H1 (cell line): ENCODE measurements around the gene FAM83B. TPM values are rescaled to one million over a fixed set of nuclear protein-coding genes. Genes with fewer than 3 reads are reported as not detected.

ENCODE experiments used
- CTCF ChIA-PET: fragments of 300-600 bp; sonication (Branson Sonifier 250); formaldehyde crosslinking; loops from one replicate; lab custom pipeline; 2021; ENCODE audit not compliant: partially characterized antibody; lab: Charles Lee
- POLR2A ChIA-PET: fragments of 300-600 bp; sonication (Branson Sonifier 250); formaldehyde crosslinking; loops from one replicate; lab custom pipeline; 2021; ENCODE audit warnings: inconsistent platforms; ENCODE audit not compliant: partially characterized antibody; lab: Charles Lee
- DNase-seq, 2 experiments: peaks; one replicate each; pipeline versions ENCODE4 v3.0.0 to v3.0.0-alpha.2; 2010 to 2022; ENCODE audit warnings: low spot score in 2 of 2, low read depth in 1 of 2, mixed read lengths in 1 of 2
- FAIRE-seq: peaks from 2 replicates; lab custom pipeline; 2011; peaks lifted over from hg19 to GRCh38; lab: Jason Lieb, UNC
- H2AFZ ChIP-seq: 2 replicates; pipeline ENCODE4 v1.8.1; 2012; ENCODE audit warnings: low read length, inconsistent platforms
- H2AK5ac ChIP-seq: 2 replicates; pipeline ENCODE4 v1.6.1; 2013; ENCODE audit warnings: low read depth, low read length
- H2BK120ac ChIP-seq: replicated peaks from 2 replicates; pipeline ENCODE3; 2013; ENCODE audit warnings: low read depth, low read length, inconsistent platforms
- H2BK12ac ChIP-seq: 2 replicates; pipeline ENCODE4 v1.6.1; 2013; ENCODE audit warnings: low read depth, low read length
- H2BK15ac ChIP-seq: 2 replicates; pipeline ENCODE4 v1.6.1; 2013; ENCODE audit warnings: low read length
- H2BK20ac ChIP-seq: 2 replicates; pipeline ENCODE4 v1.6.1; 2013; ENCODE audit warnings: low read length
- H2BK5ac ChIP-seq: 2 replicates; pipeline ENCODE4 v1.6.1; 2013; ENCODE audit warnings: low read depth, low read length
- H3K14ac ChIP-seq: 2 replicates; pipeline ENCODE4 v1.6.1; 2013; ENCODE audit warnings: inconsistent platforms; ENCODE audit not compliant: insufficient read length
- H3K18ac ChIP-seq: 2 replicates; pipeline ENCODE4 v1.6.1; 2013; ENCODE audit warnings: low read length; ENCODE audit errors: extremely low read depth
- H3K23ac ChIP-seq: 2 replicates; pipeline ENCODE4 v1.6.1; 2013; ENCODE audit warnings: inconsistent platforms; ENCODE audit not compliant: insufficient read length
- H3K23me2 ChIP-seq: 2 replicates; pipeline ENCODE4 v1.6.1; 2013; ENCODE audit warnings: low read depth, low read length
- H3K27ac ChIP-seq: 2 replicates; pipeline ENCODE4 v1.6.1; 2011; ENCODE audit warnings: low read depth, low read length, inconsistent platforms
- H3K27me3 ChIP-seq, 4 experiments: replicated peaks in 1 of 4; 1 replicate in 1 of 4; 2 replicates in 3 of 4; pipeline versions ENCODE4 v1.6.1 to v1.8.1; 2011 to 2013; ENCODE audit warnings: low read length in 3 of 4, mild to moderate bottlenecking in 3 of 4, inconsistent platforms in 2 of 4, mixed read lengths in 2 of 4, moderate library complexity in 1 of 4; ENCODE audit not compliant: control insufficient read depth in 3 of 4, insufficient read depth in 3 of 4; ENCODE audit errors: extremely low read depth in 1 of 4
- H3K36me3 ChIP-seq, 4 experiments: 2 replicates each; pipeline versions ENCODE4 v1.6.1 to v1.8.1; 2011 to 2013; ENCODE audit warnings: mild to moderate bottlenecking in 4 of 4, low read length in 3 of 4, moderate library complexity in 2 of 4, control low read depth in 1 of 4, inconsistent platforms in 1 of 4; ENCODE audit not compliant: insufficient read depth in 4 of 4, control insufficient read depth in 2 of 4
- H3K4ac ChIP-seq: replicated peaks from 2 replicates; pipeline ENCODE3; 2013; ENCODE audit warnings: low read length, low read depth, mixed read lengths, inconsistent platforms; ENCODE audit not compliant: insufficient read length
- H3K4me1 ChIP-seq, 4 experiments: replicated peaks in 1 of 4; 1 replicate in 1 of 4; 2 replicates in 3 of 4; pipeline versions ENCODE4 v1.6.1 to v1.8.1; 2011 to 2013; ENCODE audit warnings: low read length in 3 of 4, inconsistent platforms in 2 of 4, mixed read lengths in 1 of 4; ENCODE audit not compliant: insufficient read depth in 4 of 4, control insufficient read depth in 3 of 4
- H3K4me2 ChIP-seq, 2 experiments: 2 replicates each; pipeline versions ENCODE4 v1.6.1 to v1.8.1; 2011 to 2013; ENCODE audit warnings: low read depth in 2 of 2, low read length in 2 of 2, control low read depth in 1 of 2, inconsistent platforms in 1 of 2, mild to moderate bottlenecking in 1 of 2; ENCODE audit not compliant: insufficient read depth in 1 of 2
- H3K4me3 ChIP-seq, 4 experiments: fragments of 200-600, 300-600 bp in 1 of 4; sonication (generic), shearing (Covaris generic), sonication (Bioruptor Twin) in 1 of 4; 2 replicates each; pipeline versions ENCODE4 v1.5.1 to v1.8.1; 2011 to 2016; ENCODE audit warnings: low read length in 4 of 4, low read depth in 3 of 4, control low read depth in 2 of 4, inconsistent platforms in 2 of 4, mild to moderate bottlenecking in 2 of 4, mixed read lengths in 1 of 4, moderate library complexity in 1 of 4; ENCODE audit not compliant: insufficient read depth in 2 of 4; ENCODE audit errors: extremely low read depth in 1 of 4
- H3K56ac ChIP-seq: replicated peaks from 2 replicates; pipeline ENCODE3; 2013; ENCODE audit warnings: low read depth, mild to moderate bottlenecking, mixed read lengths, low read length, inconsistent platforms; ENCODE audit not compliant: insufficient read length
- H3K79me1 ChIP-seq: 2 replicates; pipeline ENCODE4 v1.6.1; 2013; ENCODE audit warnings: low read depth, low read length, control low read depth
- H3K79me2 ChIP-seq, 2 experiments: 2 replicates each; pipeline versions ENCODE4 v1.6.1 to v1.8.1; 2012 to 2013; ENCODE audit warnings: low read length in 2 of 2, mild to moderate bottlenecking in 2 of 2, inconsistent platforms in 1 of 2; ENCODE audit not compliant: insufficient read depth in 2 of 2, control insufficient read depth in 1 of 2
- H3K9ac ChIP-seq, 4 experiments: replicated peaks in 1 of 4; 1 replicate in 1 of 4; 2 replicates in 3 of 4; pipeline versions ENCODE4 v1.6.1 to v1.8.1; 2011 to 2013; ENCODE audit warnings: low read depth in 3 of 4, low read length in 3 of 4, control low read depth in 2 of 4, mild to moderate bottlenecking in 2 of 4, moderate library complexity in 2 of 4, inconsistent platforms in 1 of 4; ENCODE audit errors: extremely low read depth in 1 of 4
- H3K9me3 ChIP-seq, 2 experiments: 2 replicates each; pipeline versions ENCODE4 v1.6.1 to v1.8.1; 2012 to 2013; ENCODE audit warnings: mild to moderate bottlenecking in 2 of 2, moderate library complexity in 2 of 2, control low read depth in 1 of 2, inconsistent platforms in 1 of 2, low read depth in 1 of 2, low read length in 1 of 2, mixed read lengths in 1 of 2; ENCODE audit not compliant: insufficient read depth in 2 of 2
- H4K20me1 ChIP-seq, 2 experiments: replicated peaks in 1 of 2; 2 replicates each; pipeline versions ENCODE3 to v1.8.1; 2011 to 2013; ENCODE audit warnings: inconsistent platforms in 2 of 2, low read length in 2 of 2, mild to moderate bottlenecking in 1 of 2; ENCODE audit not compliant: insufficient read depth in 2 of 2, control insufficient read depth in 1 of 2
- H4K5ac ChIP-seq: 2 replicates; pipeline ENCODE4 v1.6.1; 2013; ENCODE audit warnings: low read length, low read depth, mixed read lengths, inconsistent platforms; ENCODE audit not compliant: insufficient read length
- H4K8ac ChIP-seq: 2 replicates; pipeline ENCODE4 v1.8.0; 2013; ENCODE audit warnings: mild to moderate bottlenecking, moderate library complexity, low read length, inconsistent platforms; ENCODE audit not compliant: insufficient read depth; ENCODE audit errors: extremely low read depth
- H4K91ac ChIP-seq: replicated peaks from 2 replicates; pipeline ENCODE3; 2013; ENCODE audit warnings: low read length, mixed read lengths, inconsistent platforms; ENCODE audit not compliant: insufficient read length
- BCL11A ChIP-seq, 2 experiments: IDR thresholded peaks; one replicate each; pipeline ENCODE4 v1.6.1; 2011; ENCODE audit warnings: low read depth in 2 of 2, low read length in 2 of 2, mild to moderate bottlenecking in 2 of 2
- CBX8 ChIP-seq: fragments of 300-800, 300-1000 bp; sonication (generic); IDR thresholded peaks from 2 replicates; pipeline ENCODE4 v1.7.1; 2016; ENCODE audit warnings: low read depth, low read length, borderline replicate concordance
- CREB1 ChIP-seq: IDR thresholded peaks from 2 replicates; pipeline ENCODE4 v1.6.1; 2012; ENCODE audit warnings: inconsistent platforms
- CTBP2 ChIP-seq: IDR thresholded peaks from 2 replicates; pipeline ENCODE4 v1.7.0; 2011; ENCODE audit warnings: borderline replicate concordance, mild to moderate bottlenecking, moderate library complexity, mixed read lengths, low read length; ENCODE audit not compliant: insufficient read depth, insufficient read length
- E2F6 ChIP-seq: IDR thresholded peaks from 2 replicates; pipeline ENCODE4 v1.6.1; 2012; ENCODE audit warnings: inconsistent platforms
- KDM1A ChIP-seq: fragments of 200-600, 300-600 bp; sonication (generic); IDR thresholded peaks from 2 replicates; pipeline ENCODE4 v1.7.1; 2016; ENCODE audit warnings: mild to moderate bottlenecking, low read length, borderline replicate concordance
- NANOG ChIP-seq: IDR thresholded peaks from 2 replicates; pipeline ENCODE4 v1.6.1; 2011; ENCODE audit warnings: low read length, low read depth, mild to moderate bottlenecking, inconsistent platforms; ENCODE audit not compliant: insufficient read depth, poor library complexity, severe bottlenecking
- RNF2 ChIP-seq: fragments of 200-900, 300-1000 bp; sonication (generic); IDR thresholded peaks from 2 replicates; pipeline ENCODE4 v1.7.1; 2016; ENCODE audit warnings: borderline replicate concordance, low read depth, mild to moderate bottlenecking, antibody characterized with exemption, low read length; ENCODE audit not compliant: poor library complexity, severe bottlenecking; ENCODE audit errors: missing control alignments
- RXRA ChIP-seq: IDR thresholded peaks from 2 replicates; pipeline ENCODE4 v1.6.1; 2011; ENCODE audit warnings: low read depth, mild to moderate bottlenecking, low read length, moderate library complexity; ENCODE audit not compliant: insufficient read depth
- SP4 ChIP-seq: IDR thresholded peaks from 2 replicates; pipeline ENCODE4 v1.6.1; 2012; ENCODE audit warnings: low read length, inconsistent platforms
- SUZ12 ChIP-seq: fragments of 200-600 bp; sonication (generic); IDR thresholded peaks from 2 replicates; pipeline ENCODE4 v1.6.1; 2012; ENCODE audit warnings: mild to moderate bottlenecking, inconsistent platforms, low read length, moderate library complexity, mixed read lengths
- TBP ChIP-seq: IDR thresholded peaks from 2 replicates; pipeline ENCODE4 v1.6.1; 2011; ENCODE audit warnings: low read depth, low read length, improper control_type of control experiment
- TCF12 ChIP-seq: IDR thresholded peaks from 2 replicates; pipeline ENCODE4 v1.6.1; 2011; ENCODE audit warnings: low read depth, mild to moderate bottlenecking, low read length
- polyA plus RNA-seq, 7 experiments: library from polyadenylated mRNA; depleted of rRNA in 3 of 7; stranded (reverse) in 5 of 7; unstranded in 2 of 7; fragments of >200 nt in 5 of 7; fragments of 200-250 nt in 2 of 7; gene quantifications; 1 replicate in 5 of 7; 2 replicates in 1 of 7; 4 replicates in 1 of 7; pipeline versions ENCODE4 v1.2.1 to v1.2.3, GENCODE V29; 2011 to 2013; ENCODE audit warnings: missing spikeins in 2 of 7, mixed read lengths in 2 of 7
- total RNA-seq: library from RNA; stranded (reverse); fragmentation: NEBNext Ultra II Directional; extraction: Animal tissue kit (Norgen Biotek cat#: 25700); gene quantifications from 2 replicates; pipeline ENCODE4 v1.2.1, GENCODE V29; 2021

Gene FAM83B
- total and polyA plus RNA-seq, 2 of the 8 experiments (the other 6 are each of a cell fraction or from before 2014, with no cell fraction given) = 0.71 to 5.7 TPM

GRCh38 chr6:54860132-54860531 is 13.6 kb downstream of the FAM83B start:
- H3K4ac ChIP-seq = no peak overlapping the region
- H4K8ac ChIP-seq = no peak overlapping the region
- H3K79me2 ChIP-seq = no peaks in the 10 kb centered on the region
- no peaks in the 10 kb centered on the region for H3K9me3 ChIP-seq
- H2BK12ac ChIP-seq = no peak overlapping the region
- H3K9ac ChIP-seq = no peak overlapping the region
- H3K4me1 ChIP-seq = peaks cover 0 to 9% (median 4%) of the 10 kb centered on the region in 4 experiments; a peak in 5 of 7 replicates
- H3K79me1 ChIP-seq = no peaks in the 10 kb centered on the region; the same call in 1 of the 2 replicates
- no peaks in the 10 kb centered on the region for H3K27me3 ChIP-seq
- H3K18ac ChIP-seq = no peak overlapping the region
- H3K14ac ChIP-seq = no peak overlapping the region
- H3K23me2 ChIP-seq = no peaks in the 10 kb centered on the region
- POLR2A ChIA-PET = interaction anchor here (0.9 kb wide), 1 partner anchor 13 kb away, joined by 3 read pairs; no protein-coding TSS in a partner anchor
- H2BK20ac ChIP-seq = no peak overlapping the region
- no peak overlapping the region for H4K91ac ChIP-seq
- H3K27ac ChIP-seq = no peak overlapping the region
- no peak overlapping the region for H2AK5ac ChIP-seq
- no peak overlapping the region for H2BK15ac ChIP-seq
- no peak overlapping the region for H2AFZ ChIP-seq
- no peaks in the 10 kb centered on the region for H3K36me3 ChIP-seq
- no peak overlapping the region for H2BK5ac ChIP-seq
- no peak overlapping the region for H2BK120ac ChIP-seq
- no peak overlapping the region for H3K23ac ChIP-seq
- no peak overlapping the region for H3K56ac ChIP-seq
- H4K20me1 ChIP-seq = no peaks in the 10 kb centered on the region
- no peak overlapping the region for H4K5ac ChIP-seq
- H3K4me2 ChIP-seq = no peak overlapping the region
- DNase-seq (no peak), FAIRE-seq (no peak)
- no peak overlapping the region for H3K4me3 ChIP-seq
- CTCF ChIA-PET = interaction anchor here (0.9 to 1.4 kb wide), 3 partner anchors 11 to 239 kb away, joined by 3 to 5 read pairs (median 4); no protein-coding TSS in a partner anchor
- TF ChIP-seq CREB1 (no peak), SP4 (no peak), SUZ12 (no peak), TCF12 (no peak), CBX8 (no peak), RXRA (no peak), NANOG (no peak), BCL11A (IDR thresholded peaks at IDR 0.05; ENCODE audit: low read depth in 2 of 2, low read length in 2 of 2) (no peak), RNF2 (no peak), E2F6 (no peak), KDM1A (no peak), CTBP2 (no peak), TBP (no peak)
